HL-60 (cell line): ENCODE data around the gene ZNF723.

Experiments used
- CTCF ChIP-seq: IDR thresholded peaks from one replicate; pipeline ENCODE4 v1.5.1; 2011; ENCODE audit warnings: low read length, control low read depth, inconsistent platforms; ENCODE audit not compliant: insufficient read depth
- GABPA ChIP-seq: IDR thresholded peaks from 2 replicates; pipeline ENCODE4 v1.6.1; 2012; ENCODE audit warnings: low read depth
- POLR2AphosphoS5 ChIP-seq: IDR thresholded peaks from 2 replicates; pipeline ENCODE4 v1.6.1; 2012; ENCODE audit warnings: low read depth
- REST ChIP-seq: IDR thresholded peaks from 2 replicates; pipeline ENCODE4 v1.6.1; 2012; ENCODE audit warnings: low read depth; ENCODE audit not compliant: insufficient replicate concordance

GRCh38 chr19:22783651-22784410 lies 48.3 kb upstream of the ZNF723 start, which contains the start of gene ZNF99:
- no peak for TF ChIP-seq REST
- TF ChIP-seq CTCF, result no peak
- no peak for TF ChIP-seq GABPA
- TF ChIP-seq POLR2AphosphoS5, result no peak
